Urothelium cell line (cell line): Measurements from ENCODE around the gene ARMC9.
A peak's percentile ranks its signal among the peaks of the same experiment; 100 is the strongest.
"Not testable (repeated sequence)": the region's sequence is repeated elsewhere in the genome, so short reads cannot be mapped to it uniquely, and the experiment has no call there.

Experiments used
- DNase-seq: peaks from one replicate; pipeline ENCODE4 v3.0.0; 2011; ENCODE audit warnings: low spot score, mixed read lengths
- FAIRE-seq: peaks from 2 replicates; lab custom pipeline; 2011; peaks lifted over from hg19 to GRCh38; lab: Jason Lieb, UNC

Gene ARMC9

GRCh38 chr2:231239751-231240150 lies 41.3 kb downstream of the ARMC9 start:
- no peak for DNase-seq
- FAIRE-seq: no peak

- FAIRE-seq (no peak), DNase-seq (no peak)
Measured at GRCh38 chr2:231241755-231242507, 43.5 kb downstream of the ARMC9 start.

- DNase-seq (no peak), FAIRE-seq (no peak)
Measured at GRCh38 chr2:231243866-231244265, 45.4 kb downstream of the ARMC9 start.

- no peak for DNase-seq
- FAIRE-seq: no peak
Measured at GRCh38 chr2:231244382-231245248, 46.2 kb downstream of the ARMC9 start.

GRCh38 chr2:231245249-231246094 lies 47.0 kb downstream of the ARMC9 start:
- FAIRE-seq (no peak), DNase-seq (peak; percentile 14)

GRCh38 chr2:231246171-231246842 lies 47.9 kb downstream of the ARMC9 start:
- no peak for FAIRE-seq
- DNase-seq: no peak

- FAIRE-seq: no peak
- DNase-seq: no peak
Measured at GRCh38 chr2:231250146-231250545, 51.7 kb downstream of the ARMC9 start.

- FAIRE-seq (no peak), DNase-seq (no peak)
Measured at GRCh38 chr2:231250698-231251097, 52.3 kb downstream of the ARMC9 start.

- not testable (repeated sequence) for DNase-seq, FAIRE-seq
Measured at GRCh38 chr2:231253292-231253691, 54.9 kb downstream of the ARMC9 start.

- no peak for FAIRE-seq
- DNase-seq: no peak
Measured at GRCh38 chr2:231256494-231256893, 58.1 kb downstream of the ARMC9 start.

- DNase-seq: no peak
- no peak for FAIRE-seq
Measured at GRCh38 chr2:231257763-231258162, 59.3 kb downstream of the ARMC9 start.

- FAIRE-seq (no peak), DNase-seq (no peak)
Measured at GRCh38 chr2:231258701-231259100, 60.3 kb downstream of the ARMC9 start.

GRCh38 chr2:231259104-231259503 lies 60.7 kb downstream of the ARMC9 start:
- DNase-seq (no peak), FAIRE-seq (no peak)

- FAIRE-seq (no peak), DNase-seq (no peak)
Measured at GRCh38 chr2:231260442-231261208, 62.2 kb downstream of the ARMC9 start.

- no peak for DNase-seq
- FAIRE-seq: no peak
Measured at GRCh38 chr2:231263118-231263831, 64.8 kb downstream of the ARMC9 start.

GRCh38 chr2:231270221-231271114 lies 72.0 kb downstream of the ARMC9 start:
- no peak for DNase-seq
- no peak for FAIRE-seq

GRCh38 chr2:231272991-231273390 lies 74.6 kb downstream of the ARMC9 start:
- no peak for FAIRE-seq

GRCh38 chr2:231276987-231277386 lies 78.6 kb downstream of the ARMC9 start:
- FAIRE-seq (no peak), DNase-seq (no peak)

More at GRCh38 chr2:231272991-231273390, 74.6 kb downstream of the ARMC9 start:
- no peak for DNase-seq
